ENCODE data around the gene HGD. TPM values are rescaled to one million over a fixed set of nuclear protein-coding genes. Genes with fewer than 3 reads are reported as not detected.
A peak's percentile ranks its signal among the peaks of the same experiment; 100 is the strongest.

HGD gene
- total and polyA plus RNA-seq, 10 of the 15 experiments (the other 5 are each of a cell fraction or from before 2014, with no cell fraction given) = 0.18 to 0.81 (median 0.40) TPM; not detected in 6

GRCh38 chr3:120597445-120598049, 84.5 kb downstream of the HGD start:
- Histone ChIP-seq H3K4me3 (peak overlapping the region; percentile 64), H3K9me3 (replicated peaks; ENCODE audit: control insufficient read depth, insufficient read depth, low read length) (no peaks in the 10 kb centered on the region), H2AFZ (ENCODE audit: control insufficient read depth, low read depth, low read length) (no peak overlapping the region), H3K9ac (ENCODE audit: control insufficient read depth, insufficient read depth, low read length) (peak overlapping the region; percentile 41; the same call in 1 of the 2 replicates), H3K4me2 (ENCODE audit: control insufficient read depth, insufficient read depth) (peak overlapping the region; percentile 78), H3K36me3 (ENCODE audit: control insufficient read depth in 2 of 2, insufficient read depth in 2 of 2, low read length in 1 of 2) (peaks cover 0 to 8% of the 10 kb centered on the region in 2 experiments; a peak in 3 of 4 replicates), H4K20me1 (ENCODE audit: control insufficient read depth, insufficient read depth) (no peaks in the 10 kb centered on the region; the same call in 1 of the 2 replicates), H3K27ac (ENCODE audit: control insufficient read depth, insufficient read depth) (peak overlapping the region; percentile 64), H3K4me1 (ENCODE audit: control insufficient read depth, insufficient read depth, low read length) (no peaks in the 10 kb centered on the region; the same call in 1 of the 2 replicates), H3K79me2 (ENCODE audit: control insufficient read depth, insufficient read depth, low read length) (peaks cover 38% of the 10 kb centered on the region), H3K27me3 (replicated peaks in 1 of 2; ENCODE audit: control insufficient read depth in 2 of 2, insufficient read depth in 2 of 2, low read length in 1 of 2) (no peaks in the 10 kb centered on the region)
- ATAC-seq (peak; percentile 64), DNase-seq (ENCODE audit: low read depth, low spot score) (peak; percentile 25), FAIRE-seq (peak; percentile 44)
- intact Hi-C loops (cut with micrococcal nuclease; ENCODE audit: unreplicated experiment) = loop anchor here (2.0 to 10.0 kb wide), 3 partner anchors 90 to 187 kb away; partner anchors contain the start of genes GTF2E1 and RABL3
- ChIA-PET SMC1A (ENCODE audit: uncharacterized antibody, unreplicated experiment) (interaction anchor here (0.6 to 5.4 kb wide), 10 partner anchors 16 to 196 kb away, joined by 3 to 32 read pairs (median 14); partner anchors contain the start of genes GTF2E1 and RABL3), CTCF (interaction anchor here (0.6 to 4.0 kb wide), 7 partner anchors 36 to 518 kb away, joined by 3 to 23 read pairs (median 4); no protein-coding TSS in a partner anchor), POLR2A (interaction anchor here (0.9 to 4.3 kb wide), 4 partner anchors 81 to 169 kb away, joined by 4 to 23 read pairs (median 5); partner anchors contain the start of genes GTF2E1 and RABL3), RAD21 (ENCODE audit: unreplicated experiment) (interaction anchor here (0.9 to 2.9 kb wide), 12 partner anchors 30 to 248 kb away, joined by 3 to 15 read pairs (median 3); partner anchors contain the start of gene LRRC58)
- no peak for TF ChIP-seq POU2F2 (IDR thresholded peaks at IDR 0.05; ENCODE audit: borderline replicate concordance, low read depth, low read length)
- 0 out of 2 replicates have a peak, but pooled peaks have one; percentile 10 for TF ChIP-seq ATF7 (IDR thresholded peaks at IDR 0.05; ENCODE audit: low read depth)
- in situ Hi-C loops (cut with MboI) = loop anchor here (10.0 kb wide), 1 partner anchor 197 kb away; no protein-coding TSS in a partner anchor
- no TSS peak for BruUV-seq (replicated peaks)
- WGBS (ENCODE audit: insufficient coverage, insufficient replicate concordance, low lambda C conversion rate, missing lambda C conversion rate) = 44% methylated on average over 1 of the region's 1 CpG

- SMC1A ChIA-PET (ENCODE audit: uncharacterized antibody, unreplicated experiment) = interaction anchor here (1.1 to 5.4 kb wide), 8 partner anchors 17 to 197 kb away, joined by 3 to 32 read pairs (median 16); partner anchors contain the start of genes GTF2E1 and RABL3
- Histone ChIP-seq H3K9me3 (replicated peaks; ENCODE audit: control insufficient read depth, insufficient read depth, low read length) (no peaks in the 10 kb centered on the region), H3K79me2 (ENCODE audit: control insufficient read depth, insufficient read depth, low read length) (peaks cover 38% of the 10 kb centered on the region), H3K4me2 (ENCODE audit: control insufficient read depth, insufficient read depth) (peak overlapping the region; percentile 88), H3K4me3 (peak overlapping the region; percentile 98), H3K27me3 (replicated peaks in 1 of 2; ENCODE audit: control insufficient read depth in 2 of 2, insufficient read depth in 2 of 2, low read length in 1 of 2) (no peaks in the 10 kb centered on the region), H2AFZ (ENCODE audit: control insufficient read depth, low read depth, low read length) (peak overlapping the region; percentile 98; the same call in 1 of the 2 replicates), H3K36me3 (ENCODE audit: control insufficient read depth in 2 of 2, insufficient read depth in 2 of 2, low read length in 1 of 2) (peaks cover 0 to 8% of the 10 kb centered on the region in 2 experiments; a peak in 3 of 4 replicates), H3K27ac (ENCODE audit: control insufficient read depth, insufficient read depth) (peak overlapping the region; percentile 97), H3K4me1 (ENCODE audit: control insufficient read depth, insufficient read depth, low read length) (no peaks in the 10 kb centered on the region; the same call in 1 of the 2 replicates), H4K20me1 (ENCODE audit: control insufficient read depth, insufficient read depth) (no peaks in the 10 kb centered on the region; the same call in 1 of the 2 replicates), H3K9ac (ENCODE audit: control insufficient read depth, insufficient read depth, low read length) (peak overlapping the region; percentile 93)
- RAD21 ChIA-PET (ENCODE audit: unreplicated experiment) = interaction anchor here (1.0 to 2.9 kb wide), 8 partner anchors 29 to 189 kb away, joined by 3 to 15 read pairs (median 5); no protein-coding TSS in a partner anchor
- FAIRE-seq (no peak), ATAC-seq (no peak), DNase-seq (ENCODE audit: low read depth, low spot score) (no peak)
- 0% methylated on average over 3 of the region's 3 CpGs for WGBS (ENCODE audit: insufficient coverage, insufficient replicate concordance, low lambda C conversion rate, missing lambda C conversion rate)
- POLR2A ChIA-PET = interaction anchor here (1.2 to 4.3 kb wide), 5 partner anchors 17 to 247 kb away, joined by 3 to 23 read pairs (median 6); partner anchors contain the start of genes GTF2E1 and RABL3
- CTCF ChIA-PET = interaction anchor here (1.0 to 4.0 kb wide), 7 partner anchors 8 to 197 kb away, joined by 3 to 23 read pairs (median 15); no protein-coding TSS in a partner anchor
- no TSS peak for BruUV-seq (replicated peaks)
- intact Hi-C loops (cut with micrococcal nuclease; ENCODE audit: unreplicated experiment) (loop anchor here (2.0 to 10.0 kb wide), 3 partner anchors 90 to 188 kb away; partner anchors contain the start of genes GTF2E1 and RABL3), in situ Hi-C loops (cut with MboI) (loop anchor here (10.0 kb wide), 1 partner anchor 198 kb away; no protein-coding TSS in a partner anchor)
- TF ChIP-seq SIX5 (IDR thresholded peaks at IDR 0.05; ENCODE audit: low read depth, low read length, severe bottlenecking) (no peak), SMC3 (IDR thresholded peaks at IDR 0.05; ENCODE audit: borderline replicate concordance, low read length) (no peak), POLR2AphosphoS5 (IDR thresholded peaks at IDR 0.05; ENCODE audit: low read length) (no peak), PAX8 (IDR thresholded peaks at IDR 0.05) (no peak), SREBF2 (IDR thresholded peaks at IDR 0.05; ENCODE audit: low read length) (no peak), MEF2A (IDR thresholded peaks at IDR 0.05; ENCODE audit: insufficient read depth, low read depth, low read length) (no peak), ZBTB40 (IDR thresholded peaks at IDR 0.05; ENCODE audit: borderline replicate concordance) (no peak), ZNF217 (IDR thresholded peaks at IDR 0.05) (no peak)
Measured at GRCh38 chr3:120596853-120597223, 85.2 kb downstream of the HGD start.

Data from GM12878 (cell line).